Chondrocyte (in vitro differentiated cells): ENCODE measurements around the gene EFCAB13. TPM values are rescaled to one million over a fixed set of nuclear protein-coding genes. Genes with fewer than 3 reads are reported as not detected.

Experiments
- DNase-seq: peaks from one replicate; pipeline ENCODE4 v3.0.0; 2021; ENCODE audit warnings: mixed read lengths, low spot score
- H3K27ac Mint-ChIP-seq: one replicate; pipeline ENCODE4 v1.8.0; 2021; ENCODE audit warnings: mild to moderate bottlenecking, moderate library complexity, mixed read lengths; ENCODE audit not compliant: unreplicated experiment
- H3K27me3 Mint-ChIP-seq: 2 replicates; pipeline ENCODE4 v1.8.0; 2021; ENCODE audit warnings: low read depth, mixed read lengths
- H3K36me3 Mint-ChIP-seq: 2 replicates; pipeline ENCODE4 v1.8.0; 2021; ENCODE audit warnings: low read depth, mixed read lengths
- H3K4me1 Mint-ChIP-seq: 2 replicates; pipeline ENCODE4 v1.8.0; 2021; ENCODE audit warnings: low read depth, mild to moderate bottlenecking, mixed read lengths
- H3K4me3 Mint-ChIP-seq: one replicate; pipeline ENCODE4 v1.8.0; 2021; ENCODE audit warnings: mild to moderate bottlenecking, moderate library complexity, mixed read lengths; ENCODE audit not compliant: unreplicated experiment
- H3K9me3 Mint-ChIP-seq: 2 replicates; pipeline ENCODE4 v1.8.0; 2021; ENCODE audit warnings: low read depth, mixed read lengths
- CTCF ChIP-seq: fragments of 200-600 bp; sonication (generic); IDR thresholded peaks from 2 replicates; pipeline ENCODE4 v1.5.0; 2021; ENCODE audit warnings: antibody characterized with exemption, mild to moderate bottlenecking, moderate library complexity
- total RNA-seq: library from RNA; stranded (reverse); gene quantifications from 3 replicates; pipeline ENCODE4 v1.2.1, GENCODE V29; 2021

The EFCAB13 gene
- total RNA-seq, 1 donor from 2014 or later = 3.2 TPM

- Mint-ChIP-seq H3K27me3 (no peaks in the 10 kb centered on the region), H3K27ac (no peak overlapping the region), H3K4me1 (peaks cover 32% of the 10 kb centered on the region), H3K4me3 (no peak overlapping the region), H3K36me3 (no peaks in the 10 kb centered on the region), H3K9me3 (no peaks in the 10 kb centered on the region)
- no peak for DNase-seq
- TF ChIP-seq CTCF = no peak
These were observed 27.9 kb upstream of the EFCAB13 start for GRCh38 chr17:47295874-47296255.

GRCh38 chr17:47297661-47298400, 25.9 kb upstream of the EFCAB13 start:
- no peak for DNase-seq
- TF ChIP-seq CTCF = no peak
- peaks cover 10% of the 10 kb centered on the region for H3K9me3 Mint-ChIP-seq
- peaks cover 14% of the 10 kb centered on the region for H3K36me3 Mint-ChIP-seq
- H3K4me1 Mint-ChIP-seq = peaks cover 32% of the 10 kb centered on the region
- H3K4me3 Mint-ChIP-seq = no peak overlapping the region
- no peaks in the 10 kb centered on the region for H3K27me3 Mint-ChIP-seq
- H3K27ac Mint-ChIP-seq = no peak overlapping the region

- no peak for TF ChIP-seq CTCF
- Mint-ChIP-seq H3K27me3 (no peaks in the 10 kb centered on the region), H3K36me3 (peaks cover 14% of the 10 kb centered on the region), H3K9me3 (peaks cover 10% of the 10 kb centered on the region), H3K4me1 (peaks cover 26% of the 10 kb centered on the region), H3K4me3 (no peak overlapping the region), H3K27ac (no peak overlapping the region)
- DNase-seq = no peak
These were observed 25.0 kb upstream of the EFCAB13 start for GRCh38 chr17:47298712-47299111.

GRCh38 chr17:47299239-47299910, 24.4 kb upstream of the EFCAB13 start:
- no peak overlapping the region for H3K27ac Mint-ChIP-seq
- H3K4me1 Mint-ChIP-seq = peaks cover 20% of the 10 kb centered on the region
- no peak overlapping the region for H3K4me3 Mint-ChIP-seq
- no peaks in the 10 kb centered on the region for H3K27me3 Mint-ChIP-seq
- H3K36me3 Mint-ChIP-seq = peaks cover 14% of the 10 kb centered on the region
- H3K9me3 Mint-ChIP-seq = peaks cover 10% of the 10 kb centered on the region
- no peak for DNase-seq
- no peak for TF ChIP-seq CTCF

GRCh38 chr17:47300718-47301117, 23.0 kb upstream of the EFCAB13 start:
- H3K27ac Mint-ChIP-seq = no peak overlapping the region
- peaks cover 10% of the 10 kb centered on the region for H3K9me3 Mint-ChIP-seq
- H3K4me1 Mint-ChIP-seq = peaks cover 17% of the 10 kb centered on the region
- H3K36me3 Mint-ChIP-seq = peaks cover 14% of the 10 kb centered on the region
- H3K4me3 Mint-ChIP-seq = no peak overlapping the region
- no peak for TF ChIP-seq CTCF
- no peaks in the 10 kb centered on the region for H3K27me3 Mint-ChIP-seq
- DNase-seq = no peak
